ENCODE data around the gene ADK. TPM values are rescaled to one million over a fixed set of nuclear protein-coding genes. Genes with fewer than 3 reads are reported as not detected.

Gene ADK
- total and polyA plus RNA-seq, 10 donors = 11.1 to 40.5 (median 32.1) TPM

DNA sequence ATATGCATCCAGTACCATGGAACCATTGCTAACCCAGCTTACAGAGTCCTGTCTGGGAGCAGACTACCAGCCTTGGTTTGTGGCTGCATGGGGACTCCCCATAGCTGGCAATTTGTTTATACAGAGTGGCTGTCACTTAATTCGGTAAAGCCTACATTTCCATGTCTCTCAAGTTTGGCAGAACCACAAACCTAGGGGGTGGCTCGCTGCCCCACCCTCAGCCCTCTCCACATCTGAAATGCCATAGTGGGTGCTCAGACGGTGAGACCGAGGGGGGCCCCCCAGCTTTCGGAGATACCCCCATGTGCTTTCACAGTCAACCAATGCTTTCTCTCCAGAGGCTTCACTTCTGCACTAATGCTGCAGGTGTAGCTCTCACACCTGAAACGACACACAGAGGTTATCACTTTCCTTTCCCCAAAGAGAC is 599.8 kb downstream of the ADK start:
- intact Hi-C loops (cut with DNase I; ENCODE audit: low total_unique reads) = no loop called here
- WGBS, 5 donors = 70 to 74% (median 71%) methylated on average over 6 of the region's 6 CpGs
- Histone ChIP-seq H3K4me3 (no peak overlapping the region), H3K27ac (no peak overlapping the region), H3K9me3 (no peaks in the 10 kb centered on the region), H3K27me3 (replicated peaks in 1 of 7) (no peaks in the 10 kb centered on the region), H3K36me3 (no peaks in the 10 kb centered on the region), H3K4me1 (peaks cover 0 to 18% (median 4%) of the 10 kb centered on the region in 6 donors)
- no peak for TF ChIP-seq POLR2A (IDR thresholded peaks at IDR 0.05)
- TF ChIP-seq POLR2AphosphoS5 (IDR thresholded peaks at IDR 0.05) = no peak
- TF ChIP-seq, protein P1, sequence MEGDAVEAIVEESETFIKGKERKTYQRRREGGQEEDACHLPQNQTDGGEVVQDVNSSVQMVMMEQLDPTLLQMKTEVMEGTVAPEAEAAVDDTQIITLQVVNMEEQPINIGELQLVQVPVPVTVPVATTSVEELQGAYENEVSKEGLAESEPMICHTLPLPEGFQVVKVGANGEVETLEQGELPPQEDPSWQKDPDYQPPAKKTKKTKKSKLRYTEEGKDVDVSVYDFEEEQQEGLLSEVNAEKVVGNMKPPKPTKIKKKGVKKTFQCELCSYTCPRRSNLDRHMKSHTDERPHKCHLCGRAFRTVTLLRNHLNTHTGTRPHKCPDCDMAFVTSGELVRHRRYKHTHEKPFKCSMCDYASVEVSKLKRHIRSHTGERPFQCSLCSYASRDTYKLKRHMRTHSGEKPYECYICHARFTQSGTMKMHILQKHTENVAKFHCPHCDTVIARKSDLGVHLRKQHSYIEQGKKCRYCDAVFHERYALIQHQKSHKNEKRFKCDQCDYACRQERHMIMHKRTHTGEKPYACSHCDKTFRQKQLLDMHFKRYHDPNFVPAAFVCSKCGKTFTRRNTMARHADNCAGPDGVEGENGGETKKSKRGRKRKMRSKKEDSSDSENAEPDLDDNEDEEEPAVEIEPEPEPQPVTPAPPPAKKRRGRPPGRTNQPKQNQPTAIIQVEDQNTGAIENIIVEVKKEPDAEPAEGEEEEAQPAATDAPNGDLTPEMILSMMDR (IDR thresholded peaks at IDR 0.05 in 8 of 11, conservative IDR thresholded peaks at IDR 0.05 in 3 of 11) = no peak
- DNase-seq = no peak

DNA sequence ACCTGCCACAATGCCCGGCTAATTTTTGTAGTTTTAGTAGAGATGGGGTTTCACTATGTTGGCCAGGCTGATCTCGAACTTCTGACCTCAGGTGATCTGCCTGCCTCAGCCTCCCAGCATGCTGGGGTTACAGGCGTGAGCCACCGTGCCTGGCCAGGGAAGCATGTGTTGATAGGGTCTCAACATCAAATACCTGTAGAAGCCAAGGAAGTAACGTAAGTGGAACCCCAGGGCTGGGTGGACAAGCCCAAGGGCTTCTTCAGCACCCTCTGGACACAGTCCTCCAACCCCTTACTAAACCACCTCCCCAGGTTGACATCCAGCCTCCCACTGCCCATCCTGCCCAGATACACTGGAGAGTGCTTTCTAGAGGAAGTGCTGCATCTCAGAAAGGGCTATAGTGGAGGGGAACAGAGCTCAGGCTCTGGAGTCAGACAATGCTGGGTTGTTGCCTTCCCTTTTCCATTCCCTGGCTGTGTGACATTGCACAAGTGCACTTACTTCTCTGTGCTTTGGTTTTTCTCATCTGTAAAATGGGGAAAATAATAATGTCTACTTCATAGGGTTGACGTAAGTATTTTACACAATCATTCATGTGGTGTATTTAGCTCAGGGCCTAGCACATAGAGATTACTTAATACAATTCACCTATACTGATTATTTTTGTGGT is 601.5 kb downstream of the ADK start:
- H3K9me3 ChIP-seq = no peaks in the 10 kb centered on the region
- H3K4me1 ChIP-seq = peaks cover 0 to 18% (median 4%) of the 10 kb centered on the region in 6 donors
- TF ChIP-seq POLR2AphosphoS5 (IDR thresholded peaks at IDR 0.05) (no peak), POLR2A (IDR thresholded peaks at IDR 0.05) (no peak)
- TF ChIP-seq, protein P1 (IDR thresholded peaks at IDR 0.05 in 8 of 11, conservative IDR thresholded peaks at IDR 0.05 in 3 of 11) = no peak
- intact Hi-C loops (cut with DNase I; ENCODE audit: low total_unique reads) = no loop called here
- no peaks in the 10 kb centered on the region for H3K27me3 ChIP-seq (replicated peaks in 1 of 7)
- H3K27ac ChIP-seq = no peak overlapping the region
- WGBS, 5 donors = 87 to 95% (median 90%) methylated on average over 5 to 6 of the region's 6 CpGs
- H3K4me3 ChIP-seq = no peak overlapping the region
- H3K36me3 ChIP-seq = no peaks in the 10 kb centered on the region
- DNase-seq = no peak

DNA sequence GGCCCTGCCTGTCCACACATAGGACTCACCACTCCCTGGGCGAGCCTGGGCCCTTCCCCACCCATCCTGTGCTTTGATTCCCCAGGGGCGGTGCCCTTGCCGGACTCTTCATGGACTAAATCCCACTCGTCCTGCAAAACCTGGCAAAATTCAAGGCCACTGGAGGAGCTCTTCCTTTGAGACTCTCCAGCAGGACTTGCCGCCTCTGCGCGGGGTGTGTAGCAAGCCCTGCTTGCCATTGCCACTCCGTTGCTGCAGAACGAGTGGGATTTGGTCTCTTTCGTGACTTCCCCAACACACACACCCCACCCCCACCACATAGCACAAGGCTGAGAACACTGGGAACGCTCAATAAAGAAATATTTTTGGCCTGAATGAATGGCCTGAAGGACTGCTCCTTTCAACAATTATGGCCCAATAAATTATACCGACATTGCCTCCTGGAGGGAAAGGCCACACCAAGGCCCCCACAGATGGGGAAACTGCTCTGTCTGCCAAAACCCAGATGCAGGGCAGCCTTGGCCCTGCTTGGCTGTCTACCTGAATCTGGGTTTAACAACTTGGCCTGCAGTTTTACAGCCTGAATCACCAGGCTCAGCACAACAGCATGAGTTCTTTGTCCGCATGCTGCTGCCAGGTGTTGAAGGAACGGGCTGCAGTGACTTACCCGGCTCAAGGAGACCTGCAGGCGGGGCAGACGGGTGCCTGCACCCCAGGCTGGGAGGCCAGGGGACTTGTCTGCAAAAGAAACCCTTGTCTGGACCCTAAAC is 602.6 kb downstream of the ADK start:
- TF ChIP-seq, protein P1 (IDR thresholded peaks at IDR 0.05 in 8 of 11, conservative IDR thresholded peaks at IDR 0.05 in 3 of 11) = no peak
- no peak for TF ChIP-seq POLR2A (IDR thresholded peaks at IDR 0.05)
- TF ChIP-seq POLR2AphosphoS5 (IDR thresholded peaks at IDR 0.05) = no peak
- Histone ChIP-seq H3K27me3 (replicated peaks in 1 of 7) (no peaks in the 10 kb centered on the region), H3K4me3 (no peak overlapping the region), H3K9me3 (no peaks in the 10 kb centered on the region), H3K27ac (no peak overlapping the region), H3K4me1 (peaks cover 0 to 18% (median 4%) of the 10 kb centered on the region in 6 donors), H3K36me3 (no peaks in the 10 kb centered on the region)
- WGBS, 5 donors = 60 to 78% (median 71%) methylated on average over 13 to 17 of the region's 17 CpGs
- intact Hi-C loops (cut with DNase I; ENCODE audit: low total_unique reads) = no loop called here
- DNase-seq = no peak

DNA sequence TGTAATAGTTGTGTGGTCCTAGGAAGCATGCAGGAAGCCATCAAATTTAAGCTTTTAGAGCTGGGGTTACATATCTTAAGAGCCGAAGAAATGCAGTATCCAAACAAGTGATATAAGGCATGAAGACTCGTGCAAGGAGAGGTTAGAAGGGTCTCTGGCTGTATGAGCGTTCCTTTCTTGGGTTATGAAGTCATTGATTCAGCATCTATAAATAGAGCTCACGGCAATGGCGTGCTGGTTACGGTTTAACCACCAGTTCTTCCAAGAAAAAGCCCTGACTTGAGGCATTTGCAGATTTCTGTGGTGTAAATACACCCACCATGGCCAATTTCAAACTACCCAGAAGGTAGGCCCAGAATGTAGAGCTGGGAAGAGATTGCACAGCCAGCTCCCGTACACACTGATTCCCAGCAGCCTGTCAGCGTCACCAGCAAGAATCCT is 603.4 kb downstream of the ADK start:
- no peak overlapping the region for H3K4me3 ChIP-seq
- DNase-seq = no peak
- H3K27ac ChIP-seq = no peak overlapping the region
- H3K4me1 ChIP-seq = peaks cover 0 to 18% (median 4%) of the 10 kb centered on the region in 6 donors
- no peaks in the 10 kb centered on the region for H3K36me3 ChIP-seq
- TF ChIP-seq, protein P1 (IDR thresholded peaks at IDR 0.05 in 8 of 11, conservative IDR thresholded peaks at IDR 0.05 in 3 of 11) = no peak
- TF ChIP-seq POLR2A (IDR thresholded peaks at IDR 0.05) (no peak), POLR2AphosphoS5 (IDR thresholded peaks at IDR 0.05) (no peak)
- WGBS, 5 donors = 71 to 88% (median 80%) methylated on average over 8 of the region's 8 CpGs
- intact Hi-C loops (cut with DNase I; ENCODE audit: low total_unique reads) = no loop called here
- H3K27me3 ChIP-seq (replicated peaks in 1 of 7) = no peaks in the 10 kb centered on the region
- no peaks in the 10 kb centered on the region for H3K9me3 ChIP-seq
